ENCODE results near the gene SLC25A42.
A peak's percentile ranks its signal among the peaks of the same experiment; 100 is the strongest.
"Not testable (repeated sequence)": the region's sequence is repeated elsewhere in the genome, so short reads cannot be mapped to it uniquely, and the experiment has no call there.

SLC25A42 gene, protein sequence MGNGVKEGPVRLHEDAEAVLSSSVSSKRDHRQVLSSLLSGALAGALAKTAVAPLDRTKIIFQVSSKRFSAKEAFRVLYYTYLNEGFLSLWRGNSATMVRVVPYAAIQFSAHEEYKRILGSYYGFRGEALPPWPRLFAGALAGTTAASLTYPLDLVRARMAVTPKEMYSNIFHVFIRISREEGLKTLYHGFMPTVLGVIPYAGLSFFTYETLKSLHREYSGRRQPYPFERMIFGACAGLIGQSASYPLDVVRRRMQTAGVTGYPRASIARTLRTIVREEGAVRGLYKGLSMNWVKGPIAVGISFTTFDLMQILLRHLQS

DNA sequence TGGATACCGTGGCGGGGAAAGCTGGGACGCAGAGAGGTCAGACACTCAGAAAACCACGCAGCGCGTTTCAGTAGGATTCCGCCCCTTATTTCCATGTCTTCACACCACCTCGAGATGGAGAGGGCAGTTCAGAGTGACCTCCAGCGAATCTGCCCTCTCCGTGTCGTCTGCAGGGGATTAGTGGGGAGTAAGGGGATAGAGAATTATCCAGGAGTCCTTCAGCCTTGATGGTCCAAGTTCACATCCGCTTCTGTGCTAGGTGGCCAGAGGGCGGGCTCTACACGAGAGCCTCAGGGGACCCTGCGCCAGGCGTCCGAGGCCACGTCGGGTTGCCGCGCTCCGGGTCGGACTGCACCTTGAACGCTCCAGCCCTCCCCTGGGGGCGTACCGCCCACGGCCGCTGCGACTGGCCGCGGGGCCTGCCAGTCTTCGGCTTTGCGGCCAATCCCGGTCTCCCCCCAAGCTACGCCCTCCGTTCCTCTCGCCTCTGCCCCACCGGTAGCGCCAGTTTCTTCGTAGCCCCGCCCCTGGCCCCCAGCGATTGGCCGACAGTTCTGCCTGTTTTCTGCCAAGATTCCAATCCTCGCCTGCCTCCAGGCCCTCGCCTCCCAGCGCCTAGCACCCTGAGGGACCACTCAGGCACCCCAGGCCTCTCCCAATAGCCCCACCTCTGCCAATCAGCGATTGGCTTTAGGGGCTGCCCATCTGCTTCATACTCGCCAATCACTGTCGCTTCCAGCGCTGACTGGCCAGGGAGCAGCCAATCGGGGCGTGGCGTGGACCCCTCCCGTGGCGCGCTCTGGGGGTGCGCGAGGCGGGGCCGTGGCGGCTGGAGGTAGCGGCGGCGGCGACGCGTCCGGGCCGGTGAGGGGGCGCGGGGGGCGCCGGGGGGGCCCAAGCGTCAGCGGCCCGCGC lies at the start of gene SLC25A42:
Gene SLC25A42 (plus strand): TSS at position 812 of the 915 bp plus-strand sequence. CDS start 32,131 bp downstream, outside the sequence.
- TF ChIP-seq, protein P1, sequence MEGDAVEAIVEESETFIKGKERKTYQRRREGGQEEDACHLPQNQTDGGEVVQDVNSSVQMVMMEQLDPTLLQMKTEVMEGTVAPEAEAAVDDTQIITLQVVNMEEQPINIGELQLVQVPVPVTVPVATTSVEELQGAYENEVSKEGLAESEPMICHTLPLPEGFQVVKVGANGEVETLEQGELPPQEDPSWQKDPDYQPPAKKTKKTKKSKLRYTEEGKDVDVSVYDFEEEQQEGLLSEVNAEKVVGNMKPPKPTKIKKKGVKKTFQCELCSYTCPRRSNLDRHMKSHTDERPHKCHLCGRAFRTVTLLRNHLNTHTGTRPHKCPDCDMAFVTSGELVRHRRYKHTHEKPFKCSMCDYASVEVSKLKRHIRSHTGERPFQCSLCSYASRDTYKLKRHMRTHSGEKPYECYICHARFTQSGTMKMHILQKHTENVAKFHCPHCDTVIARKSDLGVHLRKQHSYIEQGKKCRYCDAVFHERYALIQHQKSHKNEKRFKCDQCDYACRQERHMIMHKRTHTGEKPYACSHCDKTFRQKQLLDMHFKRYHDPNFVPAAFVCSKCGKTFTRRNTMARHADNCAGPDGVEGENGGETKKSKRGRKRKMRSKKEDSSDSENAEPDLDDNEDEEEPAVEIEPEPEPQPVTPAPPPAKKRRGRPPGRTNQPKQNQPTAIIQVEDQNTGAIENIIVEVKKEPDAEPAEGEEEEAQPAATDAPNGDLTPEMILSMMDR (IDR thresholded peaks at IDR 0.05; ENCODE audit: borderline replicate concordance, control extremely low read depth, extremely low read depth, insufficient read depth, missing control alignments) = no peak
- in situ Hi-C loops (cut with MboI; ENCODE audit: low sequenced_read_pairs, unreplicated experiment) = no loop called here
- peak; percentile 100 for DNase-seq (ENCODE audit: low spot score)

DNA sequence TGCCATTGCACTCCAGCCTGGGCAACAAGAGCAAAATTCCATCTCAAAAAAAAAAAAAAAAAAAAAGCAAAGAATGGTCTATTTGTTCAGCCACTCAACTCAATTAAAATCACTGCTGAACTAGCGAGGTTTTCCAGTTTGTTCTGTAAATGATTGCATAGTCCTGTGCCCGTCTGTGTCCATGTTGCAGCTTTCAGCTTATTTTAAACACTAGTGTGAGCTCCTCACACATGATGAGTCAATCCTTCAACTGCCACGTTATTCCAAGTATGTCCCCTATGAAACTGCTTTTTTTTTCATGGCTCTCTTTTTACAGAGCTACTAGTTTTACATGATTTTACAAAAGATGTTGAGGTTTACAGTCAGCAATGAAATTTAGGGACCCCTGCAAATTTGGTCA lies 42.7 kb upstream of the SLC25A42 start:
- in situ Hi-C loops (cut with MboI; ENCODE audit: low sequenced_read_pairs, unreplicated experiment) = no loop called here
- TF ChIP-seq, protein P1 (IDR thresholded peaks at IDR 0.05; ENCODE audit: borderline replicate concordance, control extremely low read depth, extremely low read depth, insufficient read depth, missing control alignments) = no peak
- DNase-seq (ENCODE audit: low spot score) = no peak

DNA sequence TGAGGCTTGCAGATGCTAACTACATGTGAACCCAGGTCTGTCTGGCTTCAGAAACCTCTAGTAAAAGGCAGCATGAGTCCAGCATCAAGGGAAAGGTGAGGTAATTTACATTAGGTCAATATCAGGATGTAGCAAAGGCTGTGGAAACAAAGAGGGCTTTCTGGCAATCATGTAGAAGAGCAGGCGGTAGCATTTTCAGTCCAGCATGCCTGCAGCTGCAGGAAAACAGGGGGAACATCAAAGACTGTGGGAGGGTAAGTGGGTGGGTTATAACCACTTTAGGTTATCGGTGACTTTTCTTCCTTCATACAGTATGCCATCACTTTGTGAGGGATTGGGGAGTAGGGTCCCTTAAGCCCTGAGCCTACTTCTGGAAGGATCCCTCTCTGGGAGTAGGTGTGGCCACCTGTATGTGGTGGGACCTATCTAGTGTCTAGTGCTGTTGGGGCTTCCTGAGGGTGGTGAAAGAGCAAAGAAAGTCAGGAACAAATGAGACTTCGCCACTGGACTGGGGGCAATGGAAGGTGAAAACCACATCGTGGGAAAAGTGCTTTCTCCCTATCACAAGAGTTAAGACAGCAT lies 41.3 kb upstream of the SLC25A42 start:
- in situ Hi-C loops (cut with MboI; ENCODE audit: low sequenced_read_pairs, unreplicated experiment) = no loop called here
- TF ChIP-seq, protein P1 (IDR thresholded peaks at IDR 0.05; ENCODE audit: borderline replicate concordance, control extremely low read depth, extremely low read depth, insufficient read depth, missing control alignments) = no peak
- DNase-seq (ENCODE audit: low spot score) = no peak

DNA sequence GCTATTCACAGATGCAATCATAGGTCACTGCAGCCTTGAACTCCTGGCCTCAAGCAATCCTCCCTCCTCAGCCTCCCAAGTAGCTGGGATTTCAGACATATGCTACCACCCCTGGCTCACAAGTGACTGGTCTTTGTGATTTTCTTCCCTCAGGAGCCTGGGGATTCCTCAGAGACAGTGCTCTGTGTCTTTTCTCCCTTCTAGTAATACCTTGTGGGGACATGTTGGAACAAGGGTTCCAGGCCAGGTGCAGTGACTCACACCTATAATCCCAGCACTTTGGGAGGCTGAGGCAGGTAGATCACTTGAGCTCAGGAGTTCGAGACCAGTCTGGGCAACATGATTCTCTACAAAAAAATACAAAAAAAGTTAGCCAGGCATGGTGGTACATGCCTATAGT lies 40.4 kb upstream of the SLC25A42 start:
- DNase-seq (ENCODE audit: low spot score); in situ Hi-C loops (cut with MboI; ENCODE audit: low sequenced_read_pairs, unreplicated experiment): not testable (repeated sequence)

DNA sequence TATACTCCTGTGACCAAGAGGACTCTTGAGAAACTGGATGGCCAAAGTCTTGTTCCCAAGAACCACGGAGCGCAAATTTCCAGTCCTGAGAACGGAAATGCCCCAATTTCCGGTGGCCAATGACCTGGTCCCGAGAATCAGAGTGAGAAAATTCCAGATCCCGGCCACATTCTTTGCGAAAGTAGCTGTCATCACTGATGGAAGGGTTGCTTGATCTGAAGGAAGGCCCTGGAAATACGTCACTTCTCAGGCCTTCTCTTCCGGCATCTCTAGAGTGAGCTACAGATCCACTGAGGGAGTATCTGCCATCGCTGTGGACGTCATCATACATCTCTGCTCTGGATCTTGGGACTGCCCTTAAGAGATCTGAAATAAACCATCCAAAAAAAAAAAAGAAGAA lies 37.9 kb upstream of the SLC25A42 start:
- in situ Hi-C loops (cut with MboI; ENCODE audit: low sequenced_read_pairs, unreplicated experiment) = no loop called here
- TF ChIP-seq, protein P1 (IDR thresholded peaks at IDR 0.05; ENCODE audit: borderline replicate concordance, control extremely low read depth, extremely low read depth, insufficient read depth, missing control alignments) = no peak
- DNase-seq (ENCODE audit: low spot score) = no peak

DNA sequence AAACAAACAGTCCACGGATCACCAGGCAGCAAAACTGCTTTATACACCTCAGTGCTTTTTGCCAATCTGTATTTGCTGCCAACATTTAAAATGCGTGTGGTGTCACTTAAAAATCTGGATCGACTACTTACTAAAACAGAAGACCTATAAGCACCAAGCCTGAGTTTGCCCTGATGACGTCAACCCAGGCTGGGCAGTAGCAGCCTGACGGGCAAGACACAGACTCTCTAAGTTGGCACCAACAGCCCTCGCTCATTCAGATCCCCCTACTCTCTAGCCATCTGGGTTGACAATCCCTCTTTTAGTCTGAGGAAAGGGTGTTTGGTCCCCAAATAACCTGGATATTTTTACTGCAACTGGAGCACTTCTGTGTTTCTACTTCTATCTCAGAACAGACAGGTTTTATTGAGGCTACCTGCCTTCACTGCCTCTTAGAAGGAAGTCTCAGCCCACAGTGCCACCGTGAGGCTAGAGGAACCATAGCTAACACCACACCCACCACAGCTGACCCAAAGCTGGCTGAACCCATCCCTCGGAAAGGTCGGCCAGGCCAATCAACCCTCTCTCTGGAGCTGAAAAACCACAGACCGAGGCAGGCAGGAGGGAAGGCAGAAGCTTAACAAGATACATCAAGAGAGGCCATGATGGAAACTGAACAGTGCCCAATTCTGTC lies 37.4 kb upstream of the SLC25A42 start:
- no peak for DNase-seq (ENCODE audit: low spot score)
- in situ Hi-C loops (cut with MboI; ENCODE audit: low sequenced_read_pairs, unreplicated experiment) = no loop called here
- TF ChIP-seq, protein P1 (IDR thresholded peaks at IDR 0.05; ENCODE audit: borderline replicate concordance, control extremely low read depth, extremely low read depth, insufficient read depth, missing control alignments) = no peak

Measured in GM13976 (cell line).